GM12874 (cell line): ENCODE results near the gene PHOX2A.

Experiments
- TF ChIP-seq, protein P1 (sequence below): IDR thresholded peaks from 2 replicates; pipeline ENCODE4 v1.5.1; 2011; ENCODE audit warnings: low read depth, mild to moderate bottlenecking, control low read depth, low read length, moderate library complexity; ENCODE audit not compliant: insufficient read depth

Gene PHOX2A

DNA sequence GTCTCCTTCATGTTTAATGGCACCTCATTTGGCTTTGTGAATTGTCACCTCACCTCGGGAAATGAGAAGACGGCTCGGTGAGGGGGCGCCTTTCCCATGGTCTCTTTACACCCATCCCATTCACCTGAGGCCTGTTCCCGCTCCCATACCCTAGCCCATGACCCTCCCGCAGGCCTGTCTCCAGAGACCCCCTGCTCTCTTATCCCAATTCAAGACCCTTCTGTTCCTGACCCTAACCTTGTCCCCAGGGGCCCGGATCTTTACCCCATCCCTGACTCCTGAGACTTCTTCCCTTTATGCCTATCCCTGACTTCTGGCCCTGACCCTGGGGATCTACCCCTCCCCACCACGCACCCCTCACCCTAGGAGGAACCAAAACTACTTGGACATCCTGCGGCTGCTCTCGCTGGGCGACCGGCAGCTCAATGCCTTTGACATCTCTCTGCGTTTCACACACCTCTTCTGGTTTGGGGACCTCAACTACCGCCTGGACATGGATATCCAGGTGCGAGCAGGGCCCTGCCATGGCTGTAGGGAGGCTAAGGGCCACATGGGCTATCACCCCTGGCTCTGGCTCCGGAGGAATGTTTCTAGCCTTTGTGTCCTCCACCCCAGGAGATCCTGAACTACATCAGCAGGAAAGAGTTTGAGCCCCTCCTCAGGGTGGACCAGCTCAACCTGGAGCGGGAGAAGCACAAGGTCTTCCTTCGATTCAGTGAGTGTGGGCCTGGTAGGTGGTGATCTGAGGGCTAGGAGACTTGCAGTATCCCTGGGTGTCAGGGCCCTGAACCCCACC is 11.5 kb downstream of the PHOX2A start:
- TF ChIP-seq, protein P1, sequence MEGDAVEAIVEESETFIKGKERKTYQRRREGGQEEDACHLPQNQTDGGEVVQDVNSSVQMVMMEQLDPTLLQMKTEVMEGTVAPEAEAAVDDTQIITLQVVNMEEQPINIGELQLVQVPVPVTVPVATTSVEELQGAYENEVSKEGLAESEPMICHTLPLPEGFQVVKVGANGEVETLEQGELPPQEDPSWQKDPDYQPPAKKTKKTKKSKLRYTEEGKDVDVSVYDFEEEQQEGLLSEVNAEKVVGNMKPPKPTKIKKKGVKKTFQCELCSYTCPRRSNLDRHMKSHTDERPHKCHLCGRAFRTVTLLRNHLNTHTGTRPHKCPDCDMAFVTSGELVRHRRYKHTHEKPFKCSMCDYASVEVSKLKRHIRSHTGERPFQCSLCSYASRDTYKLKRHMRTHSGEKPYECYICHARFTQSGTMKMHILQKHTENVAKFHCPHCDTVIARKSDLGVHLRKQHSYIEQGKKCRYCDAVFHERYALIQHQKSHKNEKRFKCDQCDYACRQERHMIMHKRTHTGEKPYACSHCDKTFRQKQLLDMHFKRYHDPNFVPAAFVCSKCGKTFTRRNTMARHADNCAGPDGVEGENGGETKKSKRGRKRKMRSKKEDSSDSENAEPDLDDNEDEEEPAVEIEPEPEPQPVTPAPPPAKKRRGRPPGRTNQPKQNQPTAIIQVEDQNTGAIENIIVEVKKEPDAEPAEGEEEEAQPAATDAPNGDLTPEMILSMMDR, result no peak

GRCh38 chr11:72231396-72232259 is 12.3 kb downstream of the PHOX2A start:
- TF ChIP-seq, protein P1, result no peak

DNA sequence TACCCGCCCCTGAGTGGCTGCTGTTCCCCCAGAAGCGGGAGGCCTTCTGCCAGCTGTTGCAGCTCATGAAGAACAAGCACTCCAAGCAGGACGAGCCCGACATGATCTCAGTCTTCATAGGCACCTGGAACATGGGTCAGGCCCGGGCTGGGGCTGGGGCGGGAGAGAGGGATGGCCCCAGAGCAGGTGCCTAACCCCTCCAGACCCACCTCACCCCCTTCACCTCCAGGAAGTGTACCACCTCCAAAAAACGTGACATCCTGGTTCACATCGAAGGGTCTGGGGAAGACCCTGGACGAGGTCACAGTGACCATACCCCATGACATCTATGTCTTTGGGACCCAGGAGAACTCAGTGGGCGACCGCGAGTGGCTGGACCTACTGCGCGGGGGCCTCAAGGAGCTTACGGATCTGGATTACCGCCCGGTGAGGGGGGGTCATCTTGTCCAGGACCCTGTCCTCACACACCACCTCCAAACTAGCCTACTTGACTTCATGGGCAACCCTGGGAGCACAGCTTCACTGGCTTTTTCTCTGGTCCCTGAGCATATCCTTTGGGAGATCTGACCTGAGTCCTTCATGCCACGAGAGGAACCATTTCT is 13.1 kb downstream of the PHOX2A start:
- TF ChIP-seq, protein P1, result no peak

GRCh38 chr11:72229925-72230763 is 13.8 kb downstream of the PHOX2A start:
- TF ChIP-seq, protein P1, result no peak

DNA sequence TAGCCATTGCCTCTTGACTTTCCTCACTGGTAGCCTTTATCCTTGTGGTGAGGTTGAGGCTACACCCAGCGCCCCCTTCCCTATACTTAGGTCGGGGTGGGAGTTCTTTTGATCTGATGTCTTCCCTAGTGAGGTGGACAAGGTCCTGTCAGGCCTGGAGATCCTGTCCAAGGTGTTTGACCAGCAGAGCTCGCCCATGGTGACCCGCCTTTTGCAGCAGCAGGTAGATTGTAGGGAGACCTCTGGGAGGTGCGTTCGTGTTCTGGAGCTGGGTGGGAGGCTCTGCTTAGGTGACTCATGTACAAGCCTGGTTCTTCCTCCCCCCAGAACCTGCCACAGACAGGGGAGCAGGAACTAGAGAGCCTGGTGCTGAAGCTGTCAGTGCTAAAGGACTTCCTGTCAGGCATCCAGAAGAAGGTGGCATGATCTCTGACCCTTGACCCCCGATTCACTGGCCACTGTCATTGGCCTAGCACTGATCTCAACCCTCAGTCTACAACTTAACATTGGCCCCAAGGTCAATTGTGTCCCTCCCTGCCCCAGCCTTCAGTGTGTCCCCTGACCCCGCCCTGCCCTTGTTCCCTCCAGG is 14.5 kb downstream of the PHOX2A start:
- TF ChIP-seq, protein P1, result no peak

DNA sequence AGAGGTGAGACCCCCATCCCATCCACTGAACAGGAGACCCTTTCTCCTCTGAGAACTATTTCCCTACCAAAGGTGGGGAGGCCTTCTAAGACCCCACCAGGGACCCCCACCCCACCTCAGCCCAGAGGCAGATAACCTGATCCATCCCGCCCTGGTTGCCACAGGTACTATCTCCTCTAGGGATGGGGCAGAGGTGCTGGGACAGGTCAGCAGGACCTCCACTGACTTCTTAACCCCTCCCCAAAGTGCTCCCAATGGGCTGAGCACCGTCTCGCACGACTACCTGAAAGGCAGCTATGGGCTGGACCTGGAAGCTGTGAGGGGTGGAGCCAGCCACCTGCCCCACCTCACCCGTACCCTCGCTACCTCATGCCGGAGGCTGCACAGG is 15.1 kb downstream of the PHOX2A start:
- TF ChIP-seq, protein P1, result no peak
